Trophoblast cell (in vitro differentiated cells and primary cell): Measurements from ENCODE around the gene TARS3.
A peak's percentile ranks its signal among the peaks of the same experiment; 100 is the strongest.

Experiments used
- DNase-seq, 2 donors: peaks; one replicate each; pipeline ENCODE4 v3.0.0-alpha.2; 2016
- H2AFZ ChIP-seq: 2 replicates; pipeline ENCODE4 v1.6.1; 2013; ENCODE audit warnings: low read length, moderate library complexity, mild to moderate bottlenecking; ENCODE audit not compliant: insufficient read depth, poor library complexity
- H2AK5ac ChIP-seq: 2 replicates; pipeline ENCODE4 v1.6.1; 2013; ENCODE audit warnings: mild to moderate bottlenecking, low read length
- H2BK120ac ChIP-seq: 2 replicates; pipeline ENCODE4 v1.6.1; 2013; ENCODE audit warnings: low read length, mild to moderate bottlenecking, moderate library complexity; ENCODE audit not compliant: insufficient read depth, poor library complexity
- H2BK12ac ChIP-seq: 2 replicates; pipeline ENCODE4 v1.6.1; 2013; ENCODE audit warnings: mild to moderate bottlenecking, low read length, moderate library complexity
- H2BK5ac ChIP-seq: 2 replicates; pipeline ENCODE4 v1.6.1; 2013; ENCODE audit warnings: low read length, low read depth, moderate library complexity, mild to moderate bottlenecking; ENCODE audit not compliant: poor library complexity
- H3K14ac ChIP-seq: 2 replicates; pipeline ENCODE4 v1.6.1; 2013; ENCODE audit warnings: mild to moderate bottlenecking, low read length
- H3K18ac ChIP-seq: 2 replicates; pipeline ENCODE4 v1.6.1; 2013; ENCODE audit warnings: mild to moderate bottlenecking, low read length
- H3K23ac ChIP-seq: 2 replicates; pipeline ENCODE4 v1.6.1; 2013; ENCODE audit warnings: low read length
- H3K27ac ChIP-seq: 2 replicates; pipeline ENCODE4 v1.5.1; 2013; ENCODE audit warnings: low read depth, mild to moderate bottlenecking, inconsistent platforms, low read length, moderate library complexity
- H3K27me3 ChIP-seq: 2 replicates; pipeline ENCODE4 v1.6.1; 2013; ENCODE audit warnings: inconsistent platforms, mild to moderate bottlenecking, low read length, moderate library complexity; ENCODE audit not compliant: insufficient read depth
- H3K36me3 ChIP-seq, 2 experiments: 1 replicate in 1 of 2; 2 replicates in 1 of 2; pipeline ENCODE4 v1.6.1; 2013; ENCODE audit warnings: low read length in 2 of 2, mild to moderate bottlenecking in 2 of 2, moderate library complexity in 1 of 2; ENCODE audit not compliant: insufficient read depth in 2 of 2, control insufficient read depth in 1 of 2
- H3K4ac ChIP-seq: 2 replicates; pipeline ENCODE4 v1.6.1; 2013; ENCODE audit warnings: low read depth, mild to moderate bottlenecking, low read length, moderate library complexity
- H3K4me1 ChIP-seq, 2 experiments: 1 replicate in 1 of 2; 2 replicates in 1 of 2; pipeline ENCODE4 v1.6.1; 2013; ENCODE audit warnings: low read length in 2 of 2, mild to moderate bottlenecking in 2 of 2, moderate library complexity in 1 of 2; ENCODE audit not compliant: insufficient read depth in 2 of 2, control insufficient read depth in 1 of 2
- H3K4me2 ChIP-seq: 2 replicates; pipeline ENCODE4 v1.6.1; 2013; ENCODE audit warnings: inconsistent platforms, mild to moderate bottlenecking, low read length, moderate library complexity
- H3K4me3 ChIP-seq: 2 replicates; pipeline ENCODE4 v1.5.1; 2013; ENCODE audit warnings: mild to moderate bottlenecking, low read depth, low read length, inconsistent platforms
- H3K79me1 ChIP-seq: one replicate; pipeline ENCODE4 v1.6.1; 2013; ENCODE audit warnings: low read length
- H3K79me2 ChIP-seq: 2 replicates; pipeline ENCODE4 v1.6.1; 2013; ENCODE audit warnings: low read length, mild to moderate bottlenecking; ENCODE audit not compliant: control insufficient read depth, insufficient read depth, poor library complexity
- H3K9ac ChIP-seq: 2 replicates; pipeline ENCODE4 v1.6.1; 2013; ENCODE audit warnings: mild to moderate bottlenecking, low read length
- H3K9me3 ChIP-seq: 2 replicates; pipeline ENCODE4 v1.6.1; 2013; ENCODE audit warnings: low read depth, mild to moderate bottlenecking, control low read depth, inconsistent platforms, low read length; ENCODE audit not compliant: insufficient read depth
- H4K12ac ChIP-seq: 2 replicates; pipeline ENCODE4 v1.6.1; 2013; ENCODE audit warnings: low read depth, mild to moderate bottlenecking, low read length, moderate library complexity
- H4K8ac ChIP-seq: 2 replicates; pipeline ENCODE4 v1.6.1; 2013; ENCODE audit warnings: low read depth, mild to moderate bottlenecking, low read length, moderate library complexity
- H4K91ac ChIP-seq: one replicate; pipeline ENCODE4 v1.6.1; 2013; ENCODE audit warnings: low read depth, mild to moderate bottlenecking, low read length, moderate library complexity
- whole genome bisulfite sequencing: extraction: QIAGEN DNeasy Blood & Tissue Kit; methylation state at CpG from one replicate; pipeline ENCODE4 v1.1.7; 2013; ENCODE audit warnings: missing lambda C conversion rate; ENCODE audit not compliant: insufficient read length, insufficient coverage; ENCODE audit errors: extremely low coverage; 5-methylcytosine and 5-hydroxymethylcytosine counted together

The TARS3 gene

DNA sequence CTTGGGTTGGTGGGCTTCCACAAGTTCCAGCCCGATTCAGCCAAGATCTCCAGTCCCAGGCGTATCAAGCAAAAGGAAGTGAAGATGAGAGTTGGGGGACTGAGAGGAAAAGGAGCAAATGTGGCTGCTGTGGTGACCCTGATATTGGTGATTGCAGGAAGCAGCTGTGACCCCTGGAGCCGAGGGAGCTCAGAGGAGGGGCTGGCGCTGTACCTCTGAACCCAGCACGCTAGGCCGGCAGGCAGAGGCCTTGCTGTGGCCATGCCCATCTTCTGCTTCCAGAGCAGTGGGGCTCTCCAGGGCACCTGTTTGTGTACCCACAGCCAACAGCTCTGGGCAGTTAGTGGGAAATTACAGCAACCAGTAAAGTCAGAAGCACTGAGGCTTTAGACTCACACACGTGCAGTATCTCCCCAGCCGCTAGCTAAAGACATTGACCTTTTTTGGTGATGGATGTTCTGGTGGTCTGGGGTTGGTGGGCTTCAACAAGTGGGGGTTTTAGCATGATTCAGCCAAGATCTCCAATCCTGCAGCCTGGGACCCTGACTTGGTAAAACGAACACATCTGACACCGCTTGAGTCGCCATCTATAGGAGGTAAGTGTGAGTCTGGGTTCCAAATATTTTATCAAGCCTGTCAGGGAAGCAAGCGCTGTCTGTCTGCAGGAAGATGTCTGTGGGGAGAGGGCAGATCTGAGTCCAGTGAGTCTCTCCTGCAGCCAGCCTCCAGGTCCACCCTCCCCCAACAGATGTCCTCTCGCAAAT is 105.2 kb downstream of the TARS3 start:
- no peak overlapping the region for H3K9ac ChIP-seq
- H3K4me2 ChIP-seq = no peak overlapping the region
- WGBS = no CpG with 5 or more reads among the region's 13 CpGs
- no peak overlapping the region for H3K4me3 ChIP-seq
- H4K91ac ChIP-seq = no peak overlapping the region
- no peaks in the 10 kb centered on the region for H3K79me2 ChIP-seq
- H4K8ac ChIP-seq = no peak overlapping the region
- no peak overlapping the region for H3K23ac ChIP-seq
- H3K4me1 ChIP-seq = peaks cover 3 to 4% of the 10 kb centered on the region in 2 experiments
- no peak overlapping the region for H4K12ac ChIP-seq
- H2BK12ac ChIP-seq = no peak overlapping the region
- H3K27me3 ChIP-seq = no peaks in the 10 kb centered on the region
- no peak for DNase-seq
- no peak overlapping the region for H3K18ac ChIP-seq
- H3K14ac ChIP-seq = no peak overlapping the region
- H3K79me1 ChIP-seq = no peaks in the 10 kb centered on the region
- H3K27ac ChIP-seq = no peak overlapping the region
- H3K4ac ChIP-seq = no peak overlapping the region
- H2BK120ac ChIP-seq = no peak overlapping the region
- H2AK5ac ChIP-seq = no peak overlapping the region
- H3K36me3 ChIP-seq = peaks cover 0 to 2% of the 10 kb centered on the region in 2 experiments
- H2BK5ac ChIP-seq = no peak overlapping the region
- H3K9me3 ChIP-seq = peaks cover 2% of the 10 kb centered on the region
- H2AFZ ChIP-seq = no peak overlapping the region

DNA sequence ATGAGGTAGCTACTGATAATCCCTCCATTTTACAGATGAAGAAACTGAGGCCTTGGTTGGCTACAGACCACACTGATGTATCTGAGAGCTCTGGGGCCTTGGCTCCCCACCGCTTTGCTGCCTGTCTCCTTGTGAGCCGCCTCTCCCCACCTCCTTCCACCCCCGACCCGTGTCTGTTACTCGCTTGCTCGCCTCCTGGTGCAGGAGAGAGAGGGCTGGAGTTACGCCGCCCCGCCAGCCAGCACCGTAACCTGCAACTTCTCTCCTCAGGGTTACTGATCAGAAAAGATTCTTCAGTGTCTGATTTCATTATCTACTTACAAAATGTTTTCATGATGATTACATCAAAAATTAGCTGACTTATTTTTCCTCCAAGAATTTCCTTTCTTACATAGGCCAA is 106.2 kb downstream of the TARS3 start:
- Histone ChIP-seq H2BK12ac (no peak overlapping the region), H3K36me3 (no peaks in the 10 kb centered on the region), H3K14ac (no peak overlapping the region), H3K4me3 (no peak overlapping the region), H3K79me1 (no peaks in the 10 kb centered on the region), H3K4me2 (no peak overlapping the region), H3K9ac (no peak overlapping the region), H3K23ac (no peak overlapping the region), H2AFZ (no peak overlapping the region), H2BK5ac (no peak overlapping the region), H2BK120ac (no peak overlapping the region), H4K8ac (no peak overlapping the region), H3K4ac (no peak overlapping the region), H3K18ac (no peak overlapping the region), H3K9me3 (peaks cover 2% of the 10 kb centered on the region), H3K27me3 (no peaks in the 10 kb centered on the region), H4K12ac (no peak overlapping the region), H3K4me1 (peaks cover 3 to 4% of the 10 kb centered on the region in 2 experiments), H4K91ac (no peak overlapping the region), H2AK5ac (no peak overlapping the region), H3K79me2 (no peaks in the 10 kb centered on the region), H3K27ac (no peak overlapping the region)
- no peak for DNase-seq
- WGBS = no CpG with 5 or more reads among the region's 10 CpGs

DNA sequence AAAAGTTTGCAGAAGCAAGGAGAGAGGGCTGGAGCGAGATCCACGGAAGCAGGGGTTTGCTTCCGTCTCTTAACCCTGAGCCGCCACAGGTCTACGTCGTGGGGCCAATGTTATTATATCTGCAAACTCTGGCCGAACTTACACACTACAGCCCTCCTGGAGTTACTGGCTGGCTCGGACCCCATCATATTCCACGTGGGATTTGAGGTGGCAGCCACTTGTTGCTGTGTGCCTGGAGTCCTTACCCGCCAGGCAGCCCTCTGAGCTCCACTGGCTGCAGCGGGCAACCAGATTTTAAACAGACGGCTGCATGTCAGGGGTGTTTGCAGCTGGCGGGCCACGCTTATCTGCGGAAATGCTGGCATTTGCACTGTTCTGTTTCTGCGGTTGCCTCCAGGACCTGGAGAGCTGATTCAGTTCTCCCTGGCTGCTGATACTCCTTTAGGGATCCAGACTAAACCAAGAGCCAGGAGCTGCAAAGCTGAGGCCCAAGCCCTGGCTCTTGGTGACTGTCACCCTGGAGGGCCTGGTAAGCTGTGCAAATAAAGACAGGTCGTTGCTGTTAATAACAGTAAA is 106.8 kb downstream of the TARS3 start:
- Histone ChIP-seq H3K4ac (no peak overlapping the region), H3K4me2 (no peak overlapping the region), H4K12ac (no peak overlapping the region), H3K4me3 (no peak overlapping the region), H3K79me1 (no peaks in the 10 kb centered on the region), H3K79me2 (no peaks in the 10 kb centered on the region), H3K4me1 (peaks cover 3 to 4% of the 10 kb centered on the region in 2 experiments), H4K8ac (no peak overlapping the region), H3K36me3 (no peaks in the 10 kb centered on the region), H2AFZ (no peak overlapping the region), H3K27ac (no peak overlapping the region), H3K27me3 (no peaks in the 10 kb centered on the region), H2BK120ac (no peak overlapping the region), H3K9me3 (peaks cover 2% of the 10 kb centered on the region), H3K14ac (no peak overlapping the region), H2AK5ac (no peak overlapping the region), H2BK5ac (no peak overlapping the region), H3K18ac (no peak overlapping the region), H3K9ac (no peak overlapping the region), H3K23ac (no peak overlapping the region), H2BK12ac (no peak overlapping the region), H4K91ac (no peak overlapping the region)
- DNase-seq = no peak
- no CpG with 5 or more reads among the region's 17 CpGs for WGBS

DNA sequence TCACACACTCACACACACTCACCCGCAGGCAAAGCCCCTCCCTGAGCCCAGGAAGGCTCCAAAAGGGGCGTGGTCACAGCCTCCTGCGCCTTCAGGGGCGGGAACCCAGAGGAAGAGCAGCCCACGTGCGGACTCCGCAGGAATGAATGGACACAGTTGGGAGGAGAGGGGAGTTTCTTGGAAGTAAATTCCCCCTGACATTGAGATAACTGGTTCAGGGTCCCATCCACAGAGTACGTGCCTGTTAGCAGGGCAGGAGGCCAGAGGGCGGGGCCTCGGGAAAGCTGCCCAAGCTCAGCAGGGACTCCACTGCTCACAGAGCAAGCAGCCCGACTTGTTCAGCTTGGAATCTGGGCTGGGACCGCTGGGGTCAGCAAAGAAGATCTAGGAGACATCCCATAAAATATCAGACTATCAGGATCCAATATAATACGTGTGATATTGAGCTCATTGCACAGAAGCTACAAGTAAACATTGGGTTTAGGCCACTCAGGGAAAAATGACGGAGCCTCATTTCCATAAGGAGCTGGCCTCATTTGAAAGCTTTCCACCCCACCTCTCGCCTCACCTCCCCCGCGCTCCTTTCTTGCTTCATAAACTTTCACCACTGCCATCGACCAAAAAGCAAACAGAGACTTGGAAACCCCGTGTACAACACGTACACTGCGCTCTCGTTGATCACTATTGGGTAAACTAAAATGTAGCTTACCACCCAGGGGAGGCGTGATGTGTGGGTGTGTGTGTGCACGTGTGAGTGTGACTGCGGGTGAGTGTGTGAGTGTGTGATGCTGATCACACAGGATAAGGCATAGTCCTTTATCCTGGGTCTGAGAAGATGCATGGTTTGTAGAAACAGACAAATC is 108.1 kb downstream of the TARS3 start:
- WGBS = no CpG with 5 or more reads among the region's 25 CpGs

More for the DNA sequence above, 108.1 kb downstream of the TARS3 start:
- no peak overlapping the region for H3K23ac ChIP-seq
- peak overlapping the region; percentile 49 for H3K4me2 ChIP-seq
- no peaks in the 10 kb centered on the region for H3K36me3 ChIP-seq
- no peak overlapping the region for H2BK12ac ChIP-seq
- H3K18ac ChIP-seq = no peak overlapping the region
- H3K4me3 ChIP-seq = no peak overlapping the region
- H2BK5ac ChIP-seq = no peak overlapping the region
- H4K91ac ChIP-seq = no peak overlapping the region
- no peaks in the 10 kb centered on the region for H3K79me2 ChIP-seq
- no peak overlapping the region for H2BK120ac ChIP-seq
- H4K12ac ChIP-seq = no peak overlapping the region
- peaks cover 3 to 4% of the 10 kb centered on the region in 2 experiments for H3K4me1 ChIP-seq
- no peak overlapping the region for H2AK5ac ChIP-seq
- H3K14ac ChIP-seq = no peak overlapping the region
- H3K27ac ChIP-seq = no peak overlapping the region
- H3K4ac ChIP-seq = no peak overlapping the region
- no peak overlapping the region for H3K9ac ChIP-seq
- H3K27me3 ChIP-seq = no peaks in the 10 kb centered on the region
- peak; percentile 43 to 60 for DNase-seq
- H2AFZ ChIP-seq = no peak overlapping the region
- no peaks in the 10 kb centered on the region for H3K79me1 ChIP-seq
- H3K9me3 ChIP-seq = no peaks in the 10 kb centered on the region
- H4K8ac ChIP-seq = no peak overlapping the region
